HG03039 (cell line): ENCODE measurements around the gene RD3L.

Experiments used
- ATAC-seq: cut with Tn5 transposase; IDR thresholded peaks from one replicate; pipeline ENCODE4 v1.9.1; 2021; ENCODE audit warnings: mild to moderate bottlenecking, moderate library complexity; ENCODE audit not compliant: unreplicated experiment

Gene RD3L

GRCh38 chr14:103897075-103897947 lies 45.0 kb downstream of the RD3L start:
- ATAC-seq = no peak

- no peak for ATAC-seq
These were observed 45.8 kb downstream of the RD3L start for GRCh38 chr14:103896578-103896977.

- no peak for ATAC-seq
These were observed 47.6 kb downstream of the RD3L start for GRCh38 chr14:103894723-103895059.

- ATAC-seq = no peak
These were observed 48.2 kb downstream of the RD3L start for GRCh38 chr14:103894034-103894722.

- no peak for ATAC-seq
These were observed 50.1 kb downstream of the RD3L start for GRCh38 chr14:103892247-103892646.

- no peak for ATAC-seq
These were observed 50.6 kb downstream of the RD3L start for GRCh38 chr14:103891667-103892215.

- no peak for ATAC-seq
These were observed 51.3 kb downstream of the RD3L start for GRCh38 chr14:103890821-103891666.
